Measurements from ENCODE around the gene TSSK6. TPM values are rescaled to one million over a fixed set of nuclear protein-coding genes. Genes with fewer than 3 reads are reported as not detected.
A peak's percentile ranks its signal among the peaks of the same experiment; 100 is the strongest.

TSSK6 gene
- total and polyA plus RNA-seq, 10 of the 15 experiments (the other 5 are each of a cell fraction or from before 2014, with no cell fraction given), result 0.06 to 3.6 (median 0.98) TPM; not detected in 2

- Histone ChIP-seq H3K27ac (ENCODE audit: control insufficient read depth, insufficient read depth) (peak overlapping the region; percentile 82), H3K4me2 (ENCODE audit: control insufficient read depth, insufficient read depth) (peak overlapping the region; percentile 5), H3K9me3 (replicated peaks; ENCODE audit: control insufficient read depth, insufficient read depth, low read length) (no peaks in the 10 kb centered on the region), H3K4me1 (ENCODE audit: control insufficient read depth, insufficient read depth, low read length) (peaks cover 28% of the 10 kb centered on the region), H3K9ac (ENCODE audit: control insufficient read depth, insufficient read depth, low read length) (peak overlapping the region; percentile 66), H3K79me2 (ENCODE audit: control insufficient read depth, insufficient read depth, low read length) (peaks cover 9% of the 10 kb centered on the region), H3K27me3 (replicated peaks in 1 of 2; ENCODE audit: control insufficient read depth in 2 of 2, insufficient read depth in 2 of 2, low read length in 1 of 2) (no peaks in the 10 kb centered on the region), H3K4me3 (no peak overlapping the region), H4K20me1 (ENCODE audit: control insufficient read depth, insufficient read depth) (no peaks in the 10 kb centered on the region), H2AFZ (ENCODE audit: control insufficient read depth, low read depth, low read length) (peak overlapping the region; percentile 42; the same call in 1 of the 2 replicates), H3K36me3 (ENCODE audit: control insufficient read depth in 2 of 2, insufficient read depth in 2 of 2, low read length in 1 of 2) (peaks cover 16 to 32% of the 10 kb centered on the region in 2 experiments; a peak in 3 of 4 replicates)
- ChIA-PET CTCF (interaction anchor here (0.6 to 9.3 kb wide), 22 partner anchors 9 to 440 kb away, joined by 3 to 223 read pairs (median 8); partner anchors contain the start of genes BORCS8, GATAD2A, NR2C2AP and RFXANK), RAD21 (ENCODE audit: unreplicated experiment) (interaction anchor here (0.7 to 4.8 kb wide), 15 partner anchors 30 to 314 kb away, joined by 3 to 72 read pairs (median 9); partner anchors contain the start of gene GATAD2A), SMC1A (ENCODE audit: uncharacterized antibody, unreplicated experiment) (interaction anchor here (0.7 to 5.1 kb wide), 12 partner anchors 10 to 127 kb away, joined by 3 to 97 read pairs (median 3); partner anchors contain the start of gene GATAD2A), POLR2A (interaction anchor here (2.2 to 3.1 kb wide), 2 partner anchors 116 to 124 kb away, joined by 6 to 16 read pairs; no protein-coding TSS in a partner anchor)
- peak; percentile 96 for FAIRE-seq
- DNase-seq (ENCODE audit: low read depth, low spot score), result peak; percentile 73
- BruUV-seq (replicated peaks), result no TSS peak
- in situ Hi-C loops (cut with MboI) (no loop called here), intact Hi-C loops (cut with micrococcal nuclease; ENCODE audit: unreplicated experiment) (loop anchor here (1.0 kb wide), 1 partner anchor 104 kb away; no protein-coding TSS in a partner anchor)
- peak; percentile 84 for ATAC-seq
- whole genome bisulfite sequencing (ENCODE audit: insufficient coverage, insufficient replicate concordance, low lambda C conversion rate, missing lambda C conversion rate), result 45% methylated on average over 14 of the region's 14 CpGs
- TF ChIP-seq POLR2AphosphoS5 (IDR thresholded peaks at IDR 0.05; ENCODE audit: low read length) (peak; percentile 74), NR2F1 (conservative IDR thresholded peaks at IDR 0.05) (peak; percentile 39; the same call in 1 of the 2 replicates), FOS (IDR thresholded peaks at IDR 0.05; ENCODE audit: borderline replicate concordance, extremely low read depth, insufficient read length) (no peak), KLF5 (IDR thresholded peaks at IDR 0.05; ENCODE audit: partially characterized antibody) (peak; percentile 36), POLR2A (IDR thresholded peaks at IDR 0.05; ENCODE audit: low read depth, low read length) (peak; percentile 70; the same call in 1 of the 2 replicates), ZNF384 (IDR thresholded peaks at IDR 0.05; ENCODE audit: borderline replicate concordance, low read depth, low read length) (no peak), JUNB (IDR thresholded peaks at IDR 0.05) (no peak), EGR1 (IDR thresholded peaks at IDR 0.05; ENCODE audit: borderline replicate concordance in 1 of 2, low read depth in 2 of 2, low read length in 2 of 2) (no peak), ZBTB11 (CRISPR knock-in tag; IDR thresholded peaks at IDR 0.05) (no peak), PBX3 (IDR thresholded peaks at IDR 0.05; ENCODE audit: insufficient replicate concordance, low read depth, low read length) (no peak), ZSCAN29 (IDR thresholded peaks at IDR 0.05) (no peak), CBX5 (IDR thresholded peaks at IDR 0.05; ENCODE audit: low read depth) (no peak; the same call in 1 of the 2 replicates), NRF1 (conservative IDR thresholded peaks at IDR 0.05; ENCODE audit: low read depth, low read length) (no peak), ASH2L (IDR thresholded peaks at IDR 0.05; ENCODE audit: borderline replicate concordance, low read depth) (no peak), DPF2 (IDR thresholded peaks at IDR 0.05) (no peak), YY1 (IDR thresholded peaks at IDR 0.05; ENCODE audit: low read depth, low read length) (peak; percentile 100), PML (IDR thresholded peaks at IDR 0.05; ENCODE audit: low read length) (no peak), MTA3 (IDR thresholded peaks at IDR 0.05; ENCODE audit: borderline replicate concordance, low read length) (no peak), NFIC (IDR thresholded peaks at IDR 0.05; ENCODE audit: low read depth, low read length) (no peak), BMI1 (IDR thresholded peaks at IDR 0.05; ENCODE audit: borderline replicate concordance) (peak; percentile 91), BACH1 (IDR thresholded peaks at IDR 0.05; ENCODE audit: borderline replicate concordance) (peak; percentile 44; the same call in 1 of the 2 replicates)
Measured at GRCh38 chr19:19488875-19489690, 26.3 kb downstream of the TSSK6 start.

Measured in GM12878 (cell line).